ENCODE data around the gene SCFD2. TPM values are rescaled to one million over a fixed set of nuclear protein-coding genes. Genes with fewer than 3 reads are reported as not detected.
"Not testable (repeated sequence)": the region's sequence is repeated elsewhere in the genome, so short reads cannot be mapped to it uniquely, and the experiment has no call there.

Gene SCFD2
- polyA plus RNA-seq, 2 donors = 4.8 to 8.2 TPM

DNA sequence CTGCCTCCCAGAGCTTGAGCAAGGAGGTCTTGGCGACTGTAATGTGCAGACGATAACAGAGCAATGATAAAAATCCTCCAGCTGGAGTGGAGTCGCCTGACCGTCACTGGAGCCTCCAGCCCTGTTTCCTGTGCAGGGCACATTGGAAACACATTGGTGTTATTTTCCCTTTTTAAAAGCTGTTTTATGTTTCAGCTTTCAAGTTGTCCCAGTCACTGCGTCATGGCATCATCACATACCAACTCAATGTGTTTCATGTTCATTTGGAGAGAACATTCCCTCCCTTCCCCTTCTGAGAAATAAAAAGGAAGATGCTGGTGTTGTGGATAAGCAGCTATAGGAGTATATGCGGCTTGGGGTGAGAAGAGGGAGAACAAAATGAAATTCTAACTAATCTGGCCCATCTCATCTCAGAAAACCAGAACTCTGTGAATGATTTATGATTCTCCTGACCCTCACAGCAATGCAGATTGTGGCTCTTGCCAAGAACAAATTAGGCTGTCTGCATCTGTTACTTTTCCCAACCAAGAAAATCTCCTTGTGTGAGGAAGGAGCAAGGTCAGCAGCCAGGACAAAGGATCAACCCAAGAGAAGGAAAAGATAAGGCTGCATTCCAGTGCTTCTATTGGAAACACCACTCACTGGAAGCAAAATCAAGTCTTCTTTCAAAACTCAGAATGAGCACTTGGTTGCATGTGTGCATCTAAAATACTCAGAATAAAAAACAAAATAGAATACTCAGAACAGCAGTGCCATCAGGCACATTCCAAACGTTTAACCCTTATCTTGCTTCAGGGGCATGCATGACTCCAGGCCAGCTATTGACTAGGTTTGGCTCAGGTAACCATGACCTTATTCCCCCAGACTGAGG is 369.4 kb downstream of the SCFD2 start:
- Histone ChIP-seq H3K36me3 (ENCODE audit: control insufficient read depth in 2 of 2, insufficient read depth in 2 of 2, low read length in 1 of 2) (no peaks in the 10 kb centered on the region), H3K27me3 (ENCODE audit: control insufficient read depth in 1 of 2, insufficient read depth in 2 of 2, low read length in 2 of 2) (no peaks in the 10 kb centered on the region), H3K4me3 (ENCODE audit: low read depth in 1 of 2, low read length in 2 of 2) (no peak overlapping the region), H3K4me1 (ENCODE audit: control insufficient read depth in 2 of 2, insufficient read depth in 2 of 2, low read length in 1 of 2) (peaks cover 0 to 2% of the 10 kb centered on the region in 2 donors), H3K9me3 (ENCODE audit: control insufficient read depth in 2 of 2, insufficient read depth in 1 of 2, low read depth in 1 of 2, low read length in 1 of 2) (no peaks in the 10 kb centered on the region), H3K27ac (ENCODE audit: low read depth in 2 of 2, low read length in 1 of 2) (peak overlapping the region in 1 of 2 donors; percentile 55)
- 56 to 65% methylated on average over 7 of the region's 7 CpGs for WGBS, 2 donors

GRCh38 chr4:52995360-52996030 is 370.4 kb downstream of the SCFD2 start:
- H3K27me3 ChIP-seq (ENCODE audit: control insufficient read depth in 1 of 2, insufficient read depth in 2 of 2, low read length in 2 of 2) = no peaks in the 10 kb centered on the region
- H3K9me3 ChIP-seq (ENCODE audit: control insufficient read depth in 2 of 2, insufficient read depth in 1 of 2, low read depth in 1 of 2, low read length in 1 of 2) = no peaks in the 10 kb centered on the region
- peaks cover 0 to 2% of the 10 kb centered on the region in 2 donors for H3K4me1 ChIP-seq (ENCODE audit: control insufficient read depth in 2 of 2, insufficient read depth in 2 of 2, low read length in 1 of 2)
- no peak overlapping the region for H3K27ac ChIP-seq (ENCODE audit: low read depth in 2 of 2, low read length in 1 of 2)
- WGBS, 2 donors = 71 to 78% methylated on average over 5 of the region's 5 CpGs
- no peaks in the 10 kb centered on the region for H3K36me3 ChIP-seq (ENCODE audit: control insufficient read depth in 2 of 2, insufficient read depth in 2 of 2, low read length in 1 of 2)
- H3K4me3 ChIP-seq (ENCODE audit: low read depth in 1 of 2, low read length in 2 of 2) = no peak overlapping the region

- no peaks in the 10 kb centered on the region for H3K27me3 ChIP-seq (ENCODE audit: control insufficient read depth in 1 of 2, insufficient read depth in 2 of 2, low read length in 2 of 2)
- 95 to 96% methylated on average over 4 of the region's 4 CpGs for WGBS, 2 donors
These were observed 371.3 kb downstream of the SCFD2 start for GRCh38 chr4:52994567-52994966.

DNA sequence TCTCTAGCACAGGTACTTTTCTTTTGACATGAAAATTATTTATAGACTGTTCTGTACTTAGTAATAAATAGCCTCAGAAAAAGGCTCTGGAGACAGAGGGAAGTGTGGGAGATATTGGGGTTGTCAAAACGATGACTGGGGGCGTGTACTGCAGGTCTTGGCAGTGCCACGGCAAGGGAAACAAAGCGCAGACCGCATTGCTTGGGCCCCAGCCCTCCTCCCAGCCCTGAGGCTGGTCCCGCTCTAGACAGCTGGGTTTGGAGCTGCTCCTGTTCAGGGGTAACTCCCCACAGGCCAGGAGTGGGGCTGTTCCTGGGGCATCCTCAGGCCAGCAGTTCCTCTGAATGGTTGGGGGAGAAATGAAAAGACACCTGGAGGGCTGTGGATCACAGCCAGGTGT is 372.1 kb downstream of the SCFD2 start:
- Histone ChIP-seq H3K27ac (ENCODE audit: low read depth in 2 of 2, low read length in 1 of 2) (no peak overlapping the region), H3K4me1 (ENCODE audit: control insufficient read depth in 2 of 2, insufficient read depth in 2 of 2, low read length in 1 of 2) (peaks cover 0 to 2% of the 10 kb centered on the region in 2 donors), H3K9me3 (ENCODE audit: control insufficient read depth in 2 of 2, insufficient read depth in 1 of 2, low read depth in 1 of 2, low read length in 1 of 2) (no peaks in the 10 kb centered on the region), H3K36me3 (ENCODE audit: control insufficient read depth in 2 of 2, insufficient read depth in 2 of 2, low read length in 1 of 2) (no peaks in the 10 kb centered on the region), H3K4me3 (ENCODE audit: low read depth in 1 of 2, low read length in 2 of 2) (no peak overlapping the region), H3K27me3 (ENCODE audit: control insufficient read depth in 1 of 2, insufficient read depth in 2 of 2, low read length in 2 of 2) (no peaks in the 10 kb centered on the region)
- 52 to 71% methylated on average over 6 of the region's 6 CpGs for WGBS, 2 donors

More at GRCh38 chr4:52994567-52994966, 371.3 kb downstream of the SCFD2 start:
- Histone ChIP-seq H3K9me3 (ENCODE audit: control insufficient read depth in 2 of 2, insufficient read depth in 1 of 2, low read depth in 1 of 2, low read length in 1 of 2) (no peaks in the 10 kb centered on the region), H3K27ac (ENCODE audit: low read depth in 2 of 2, low read length in 1 of 2) (no peak overlapping the region), H3K36me3 (ENCODE audit: control insufficient read depth in 2 of 2, insufficient read depth in 2 of 2, low read length in 1 of 2) (no peaks in the 10 kb centered on the region), H3K4me1 (ENCODE audit: control insufficient read depth in 2 of 2, insufficient read depth in 2 of 2, low read length in 1 of 2) (peaks cover 0 to 2% of the 10 kb centered on the region in 2 donors), H3K4me3 (ENCODE audit: low read depth in 1 of 2, low read length in 2 of 2) (no peak overlapping the region)

DNA sequence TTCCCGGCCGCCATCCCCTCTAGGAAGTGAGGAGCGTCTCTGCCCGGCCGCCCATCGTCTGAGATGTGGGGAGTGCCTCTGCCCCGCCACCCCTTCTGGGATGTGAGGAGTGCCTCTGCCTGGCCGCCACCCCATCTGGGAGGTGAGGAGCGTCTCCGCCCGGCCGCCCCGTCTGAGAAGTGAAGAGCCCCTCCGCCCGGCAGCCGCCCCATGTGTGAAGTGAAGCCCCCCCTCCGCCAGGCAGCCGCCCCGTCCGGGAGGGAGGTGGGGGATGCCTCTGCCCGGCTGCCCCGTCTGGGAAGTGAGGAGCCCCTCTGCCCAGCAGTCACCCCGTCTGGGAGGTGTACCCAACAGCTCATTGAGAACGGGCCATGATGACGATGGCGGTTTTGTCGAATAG is 373.3 kb downstream of the SCFD2 start:
- 96% methylated on average over 20 to 27 of the region's 27 CpGs for WGBS, 2 donors
- H3K27me3 ChIP-seq (ENCODE audit: control insufficient read depth in 1 of 2, insufficient read depth in 2 of 2, low read length in 2 of 2); H3K4me3 ChIP-seq (ENCODE audit: low read depth in 1 of 2, low read length in 2 of 2); H3K9me3 ChIP-seq (ENCODE audit: control insufficient read depth in 2 of 2, insufficient read depth in 1 of 2, low read depth in 1 of 2, low read length in 1 of 2); H3K27ac ChIP-seq (ENCODE audit: low read depth in 2 of 2, low read length in 1 of 2); H3K36me3 ChIP-seq (ENCODE audit: control insufficient read depth in 2 of 2, insufficient read depth in 2 of 2, low read length in 1 of 2); H3K4me1 ChIP-seq (ENCODE audit: control insufficient read depth in 2 of 2, insufficient read depth in 2 of 2, low read length in 1 of 2): not testable (repeated sequence)

DNA sequence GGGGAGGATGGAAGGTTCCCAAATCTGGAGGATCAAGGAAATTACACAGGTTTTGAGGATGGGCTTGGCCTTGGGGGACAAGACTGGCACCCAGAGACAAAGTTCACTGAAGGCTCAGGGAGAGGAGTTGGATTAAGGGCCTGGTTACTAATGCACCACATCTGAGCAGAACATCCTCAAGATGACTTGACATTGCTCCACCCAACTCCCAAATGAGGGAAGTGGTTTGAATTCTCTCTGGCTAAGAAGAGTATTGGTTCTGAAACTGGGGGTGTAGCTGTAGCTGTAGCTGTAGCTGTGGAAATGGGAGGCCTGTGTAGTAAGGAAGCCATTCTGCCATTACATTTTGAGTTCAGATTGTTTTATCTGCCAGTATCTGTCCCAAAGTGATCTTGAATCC is 374.4 kb downstream of the SCFD2 start:
- peaks cover 0 to 2% of the 10 kb centered on the region in 2 donors for H3K4me1 ChIP-seq (ENCODE audit: control insufficient read depth in 2 of 2, insufficient read depth in 2 of 2, low read length in 1 of 2)
- no peaks in the 10 kb centered on the region for H3K9me3 ChIP-seq (ENCODE audit: control insufficient read depth in 2 of 2, insufficient read depth in 1 of 2, low read depth in 1 of 2, low read length in 1 of 2)
- H3K27me3 ChIP-seq (ENCODE audit: control insufficient read depth in 1 of 2, insufficient read depth in 2 of 2, low read length in 2 of 2) = no peaks in the 10 kb centered on the region
- no peaks in the 10 kb centered on the region for H3K36me3 ChIP-seq (ENCODE audit: control insufficient read depth in 2 of 2, insufficient read depth in 2 of 2, low read length in 1 of 2)
- H3K27ac ChIP-seq (ENCODE audit: low read depth in 2 of 2, low read length in 1 of 2) = no peak overlapping the region
- no peak overlapping the region for H3K4me3 ChIP-seq (ENCODE audit: low read depth in 1 of 2, low read length in 2 of 2)

- no peaks in the 10 kb centered on the region for H3K36me3 ChIP-seq (ENCODE audit: control insufficient read depth in 2 of 2, insufficient read depth in 2 of 2, low read length in 1 of 2)
- H3K9me3 ChIP-seq (ENCODE audit: control insufficient read depth in 2 of 2, insufficient read depth in 1 of 2, low read depth in 1 of 2, low read length in 1 of 2) = no peaks in the 10 kb centered on the region
- peaks cover 0 to 2% of the 10 kb centered on the region in 2 donors for H3K4me1 ChIP-seq (ENCODE audit: control insufficient read depth in 2 of 2, insufficient read depth in 2 of 2, low read length in 1 of 2)
- WGBS, 2 donors = 98 to 100% methylated on average over 1 of the region's 1 CpG
- H3K4me3 ChIP-seq (ENCODE audit: low read depth in 1 of 2, low read length in 2 of 2) = no peak overlapping the region
- H3K27ac ChIP-seq (ENCODE audit: low read depth in 2 of 2, low read length in 1 of 2) = no peak overlapping the region
- H3K27me3 ChIP-seq (ENCODE audit: control insufficient read depth in 1 of 2, insufficient read depth in 2 of 2, low read length in 2 of 2) = no peaks in the 10 kb centered on the region
These were observed 375.2 kb downstream of the SCFD2 start for GRCh38 chr4:52990706-52991105.

DNA sequence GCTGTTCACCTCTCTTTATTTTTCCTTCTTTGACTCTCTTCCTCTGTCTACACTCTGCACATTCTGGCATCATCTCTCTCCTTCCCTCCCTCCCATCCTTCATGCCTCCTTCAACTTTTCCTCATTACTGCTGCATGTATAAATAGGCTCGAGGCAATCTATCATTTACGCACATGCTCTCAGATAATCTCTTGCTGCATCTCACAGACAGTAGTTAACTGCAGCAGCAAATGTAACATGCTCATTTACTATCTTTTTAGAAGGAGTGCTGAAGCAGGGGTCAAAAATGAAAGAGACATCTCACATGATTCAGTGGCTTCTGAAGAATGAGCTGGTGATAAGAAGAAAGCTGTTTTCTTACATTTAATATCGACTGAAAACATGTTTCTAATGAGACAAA is 376.0 kb downstream of the SCFD2 start:
- Histone ChIP-seq H3K9me3 (ENCODE audit: control insufficient read depth in 2 of 2, insufficient read depth in 1 of 2, low read depth in 1 of 2, low read length in 1 of 2) (no peaks in the 10 kb centered on the region), H3K4me1 (ENCODE audit: control insufficient read depth in 2 of 2, insufficient read depth in 2 of 2, low read length in 1 of 2) (no peaks in the 10 kb centered on the region), H3K27ac (ENCODE audit: low read depth in 2 of 2, low read length in 1 of 2) (no peak overlapping the region), H3K36me3 (ENCODE audit: control insufficient read depth in 2 of 2, insufficient read depth in 2 of 2, low read length in 1 of 2) (no peaks in the 10 kb centered on the region), H3K27me3 (ENCODE audit: control insufficient read depth in 1 of 2, insufficient read depth in 2 of 2, low read length in 2 of 2) (no peaks in the 10 kb centered on the region), H3K4me3 (ENCODE audit: low read depth in 1 of 2, low read length in 2 of 2) (no peak overlapping the region)
- WGBS, 2 donors = 64 to 75% methylated on average over 3 of the region's 3 CpGs

DNA sequence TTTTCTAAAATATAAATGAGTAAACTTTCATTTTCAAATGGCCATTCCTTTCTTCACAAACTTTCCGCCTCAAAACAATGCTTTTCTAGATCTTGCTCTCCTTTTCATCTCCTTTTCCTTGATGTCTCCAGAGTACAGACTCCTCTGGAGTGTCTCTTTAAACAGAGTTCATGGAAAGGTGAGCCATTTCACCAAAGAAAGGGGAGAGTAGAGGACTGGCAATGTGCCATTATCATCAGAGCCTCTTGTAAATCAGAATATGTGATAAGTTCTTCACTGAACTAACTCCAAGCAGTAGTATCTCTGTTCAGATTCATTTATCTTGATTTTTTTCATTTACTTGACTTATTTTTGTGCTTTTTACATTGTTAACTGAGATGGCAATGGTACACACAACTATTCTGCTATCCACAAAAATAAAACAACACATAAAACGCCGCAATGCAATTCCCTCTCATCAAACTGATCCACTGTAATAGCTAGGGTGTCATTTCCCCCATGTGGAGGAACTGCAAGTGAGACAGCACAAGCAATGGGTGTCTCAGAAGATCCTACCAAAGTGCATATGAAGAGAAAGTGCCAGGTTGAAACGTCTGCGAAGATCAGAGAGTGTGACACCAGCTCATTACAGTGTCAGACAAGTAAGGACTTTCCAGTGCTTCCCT is 378.3 kb downstream of the SCFD2 start:
- WGBS, 2 donors = 86 to 89% methylated on average over 5 of the region's 5 CpGs
- H3K36me3 ChIP-seq (ENCODE audit: control insufficient read depth in 2 of 2, insufficient read depth in 2 of 2, low read length in 1 of 2) = no peaks in the 10 kb centered on the region
- H3K27me3 ChIP-seq (ENCODE audit: control insufficient read depth in 1 of 2, insufficient read depth in 2 of 2, low read length in 2 of 2) = no peaks in the 10 kb centered on the region
- H3K4me1 ChIP-seq (ENCODE audit: control insufficient read depth in 2 of 2, insufficient read depth in 2 of 2, low read length in 1 of 2) = no peaks in the 10 kb centered on the region
- H3K4me3 ChIP-seq (ENCODE audit: low read depth in 1 of 2, low read length in 2 of 2) = no peak overlapping the region
- no peaks in the 10 kb centered on the region for H3K9me3 ChIP-seq (ENCODE audit: control insufficient read depth in 2 of 2, insufficient read depth in 1 of 2, low read depth in 1 of 2, low read length in 1 of 2)
- no peak overlapping the region for H3K27ac ChIP-seq (ENCODE audit: low read depth in 2 of 2, low read length in 1 of 2)

Data from esophagus (tissue), 2 donors.